HepG2 (cell line): ENCODE measurements around the gene CDC40. TPM values are rescaled to one million over a fixed set of nuclear protein-coding genes. Genes with fewer than 3 reads are reported as not detected.
"Not testable (repeated sequence)": the region's sequence is repeated elsewhere in the genome, so short reads cannot be mapped to it uniquely, and the experiment has no call there.

Source experiments
- ATAC-seq: fragments of 200-7000 bp; cut with Tn5 transposase; 3 replicates; pipeline ENCODE4 v1.9.1; 2020; ENCODE audit warnings: mild to moderate bottlenecking, moderate library complexity
- BruUV-seq: library from RNA; stranded (reverse); fragments of 400-500 nt; replicated peaks from 2 replicates; lab custom pipeline; 2021; lab: Mats Ljungman, UMichigan
- CTCF ChIA-PET: fragments of 300-600 bp; formaldehyde crosslinking; extraction: SDS; loops from one replicate; lab custom pipeline; 2021; ENCODE audit warnings: low total read pairs, inconsistent platforms, low intra/inter-chr PET ratio; lab: Yijun Ruan, JAX
- POLR2A ChIA-PET: fragments of 350-600 bp; sonication (Branson Sonifier 250); formaldehyde crosslinking; loops from one replicate; lab custom pipeline; 2020; ENCODE audit warnings: antibody characterized with exemption, inconsistent platforms; lab: Yijun Ruan, JAX
- DNase-seq: peaks from one replicate; pipeline ENCODE4 v3.0.0-alpha.2; 2015; ENCODE audit warnings: low spot score
- FAIRE-seq: peaks from 3 replicates; lab custom pipeline; 2011; peaks lifted over from hg19 to GRCh38; lab: Jason Lieb, UNC
- H2AFZ ChIP-seq: one replicate; pipeline ENCODE4 v1.6.1; 2011; ENCODE audit warnings: low read length, inconsistent platforms
- H3K27ac ChIP-seq: fragments of 300-600 bp; 3 replicates; pipeline ENCODE4 v1.8.0; 2011; ENCODE audit warnings: mixed run types, mild to moderate bottlenecking, mixed read lengths, low read length, inconsistent platforms; ENCODE audit not compliant: insufficient read depth; ENCODE audit errors: extremely low read length
- H3K27me3 ChIP-seq, 2 experiments: fragments of 200-600 bp in 1 of 2; 2 replicates in 1 of 2; 3 replicates in 1 of 2; pipeline versions ENCODE4 v1.6.0 to v1.8.0; 2011; ENCODE audit warnings: low read length in 2 of 2, mild to moderate bottlenecking in 2 of 2, moderate library complexity in 2 of 2, inconsistent platforms in 1 of 2; ENCODE audit not compliant: insufficient read depth in 2 of 2, control insufficient read depth in 1 of 2
- H3K36me3 ChIP-seq, 2 experiments: fragments of 200-600 bp in 1 of 2; replicated peaks in 1 of 2; 2 replicates in 1 of 2; 3 replicates in 1 of 2; pipeline versions ENCODE4 v1.5.1 to v1.8.0; 2011; ENCODE audit warnings: low read length in 2 of 2, inconsistent platforms in 1 of 2; ENCODE audit not compliant: insufficient read depth in 2 of 2, control insufficient read depth in 1 of 2
- H3K4me1 ChIP-seq: 2 replicates; pipeline ENCODE4 v1.5.1; 2012; ENCODE audit warnings: low read length, inconsistent platforms; ENCODE audit not compliant: insufficient read depth
- H3K4me2 ChIP-seq: 2 replicates; pipeline ENCODE4 v1.6.0; 2011; ENCODE audit warnings: low read depth, low read length, inconsistent platforms
- H3K4me3 ChIP-seq, 3 experiments: fragments of 200-600 bp in 1 of 3; sonication (generic), shearing (Covaris generic) in 1 of 3; replicated peaks in 1 of 3; 2 replicates each; pipeline ENCODE4 v1.5.1; 2011 to 2016; ENCODE audit warnings: low read length in 3 of 3, inconsistent platforms in 2 of 3, low read depth in 2 of 3, mild to moderate bottlenecking in 2 of 3, control low read depth in 1 of 3, mixed read lengths in 1 of 3; ENCODE audit not compliant: insufficient read depth in 1 of 3
- H3K79me2 ChIP-seq: one replicate; pipeline ENCODE4 v1.6.1; 2011; ENCODE audit warnings: low read length, inconsistent platforms; ENCODE audit not compliant: insufficient read depth
- H3K9ac ChIP-seq: 2 replicates; pipeline ENCODE4 v1.6.0; 2011; ENCODE audit warnings: mild to moderate bottlenecking, low read depth, low read length, inconsistent platforms; ENCODE audit not compliant: insufficient read depth
- H3K9me3 ChIP-seq: 2 replicates; pipeline ENCODE4 v1.5.1; 2012; ENCODE audit warnings: mild to moderate bottlenecking, low read length
- H4K20me1 ChIP-seq: 2 replicates; pipeline ENCODE4 v1.6.0; 2011; ENCODE audit warnings: inconsistent platforms, mild to moderate bottlenecking, low read length, moderate library complexity; ENCODE audit not compliant: insufficient read depth
- WGBS: methylation state at CpG from one replicate; pipeline ENCODE4 v1.1.6; 2017; ENCODE audit warnings: low lambda C conversion rate; 5-methylcytosine and 5-hydroxymethylcytosine counted together
- in situ Hi-C: cut with HindIII; loops from 2 replicates; pipeline ENCODE4 v1.10.0; 2017; ENCODE audit warnings: low pct_unique_long_range_greater_than_20kb; ENCODE audit not compliant: extremely low pct_ligation_motif_present
- intact Hi-C: fragments of 100-400 bp; cut with micrococcal nuclease; formaldehyde crosslinking; loops from one replicate; pipeline ENCODE4 v1.10.0; 2022; ENCODE audit not compliant: unreplicated experiment
- polyA plus RNA-seq, 8 experiments: library from polyadenylated mRNA; depleted of rRNA in 3 of 8; stranded (reverse) in 7 of 8; unstranded in 1 of 8; fragments of >200 nt; fragmentation: Illumina TruSeq in 4 of 8; extraction: Trizol in 4 of 8; gene quantifications; 2 replicates each; pipeline versions ENCODE4 v1.2.1 to v1.2.3, GENCODE V29; 2011 to 2016; ENCODE audit warnings: low read depth in 4 of 8, missing spikeins in 1 of 8, mixed read lengths in 1 of 8; ENCODE audit not compliant: insufficient read depth in 1 of 8
- total RNA-seq, 5 experiments: library from RNA; depleted of rRNA; stranded (reverse); fragments of >200 nt; fragmentation: Illumina TruSeq; extraction: Trizol; gene quantifications; 2 replicates each; pipeline ENCODE4 v1.2.3, GENCODE V29; 2016; ENCODE audit warnings: low read depth in 1 of 5
- TF ChIP-seq, protein P1 (sequence below): sonication (generic); formaldehyde crosslinking; IDR thresholded peaks from 2 replicates; pipeline ENCODE4 v1.4.0; 2020; ENCODE audit warnings: missing genetic modification reagents, low read depth, mild to moderate bottlenecking, borderline replicate concordance

Gene CDC40
- total and polyA plus RNA-seq, 2 of the 13 experiments (the other 11 are each of a cell fraction or from before 2014, with no cell fraction given), result 11.4 to 21.5 TPM

DNA sequence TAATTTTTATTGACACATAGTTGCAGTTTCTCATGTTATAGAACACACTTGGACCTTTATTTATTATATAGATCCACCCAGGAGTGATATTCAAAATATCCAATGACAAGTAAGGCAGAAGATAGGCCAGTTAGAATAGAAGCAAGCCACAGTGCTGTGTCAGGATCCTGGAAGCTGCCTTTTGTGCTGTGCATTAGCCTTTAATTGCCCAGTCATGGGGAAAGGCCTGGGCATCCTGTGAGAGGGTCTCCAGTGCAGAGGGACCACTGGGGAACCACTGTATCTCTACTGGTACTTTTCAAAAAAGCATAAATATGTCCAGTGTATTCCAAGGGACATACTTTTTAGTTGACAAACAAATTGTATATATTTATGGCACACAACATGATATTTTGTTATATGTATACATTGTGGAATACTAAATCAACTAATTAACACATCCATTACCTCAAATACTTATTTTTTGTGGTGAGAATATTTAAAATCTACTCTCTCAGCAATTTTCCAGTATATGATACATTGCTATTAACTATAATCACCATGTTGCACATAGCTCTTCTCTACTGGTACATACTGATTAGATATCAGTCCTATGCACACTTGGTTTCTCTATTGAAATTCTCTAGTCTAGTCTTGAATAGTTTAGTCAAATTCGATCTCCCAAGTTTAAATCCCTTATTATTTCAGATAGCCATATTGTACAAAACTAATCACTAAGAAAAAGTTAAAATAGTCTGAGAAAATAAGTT, 59.5 kb downstream of the CDC40 start:
- H3K9ac ChIP-seq, result no peak overlapping the region
- ATAC-seq (no peak), FAIRE-seq (no peak), DNase-seq (no peak)
- CTCF ChIA-PET, result no interaction called here
- no peak overlapping the region for H2AFZ ChIP-seq
- no peaks in the 10 kb centered on the region for H4K20me1 ChIP-seq
- no peak overlapping the region for H3K4me3 ChIP-seq
- no peaks in the 10 kb centered on the region for H3K36me3 ChIP-seq
- TF ChIP-seq, protein P1, sequence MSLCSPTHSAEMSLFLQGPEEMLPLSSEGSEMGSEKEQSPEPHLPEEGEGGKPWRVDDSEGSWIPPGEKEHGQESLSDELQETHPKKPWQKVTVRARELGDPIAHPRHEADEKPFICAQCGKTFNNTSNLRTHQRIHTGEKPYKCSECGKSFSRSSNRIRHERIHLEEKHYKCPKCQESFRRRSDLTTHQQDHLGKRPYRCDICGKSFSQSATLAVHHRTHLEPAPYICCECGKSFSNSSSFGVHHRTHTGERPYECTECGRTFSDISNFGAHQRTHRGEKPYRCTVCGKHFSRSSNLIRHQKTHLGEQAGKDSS (CRISPR knock-in tag), result no peak
- H3K79me2 ChIP-seq, result no peaks in the 10 kb centered on the region
- WGBS, result 41% methylated on average over 1 of the region's 1 CpG
- H3K4me1 ChIP-seq, result no peaks in the 10 kb centered on the region
- no TSS peak for BruUV-seq
- intact Hi-C loops, result no loop called here
- no peaks in the 10 kb centered on the region for H3K27me3 ChIP-seq
- H3K27ac ChIP-seq, result no peak overlapping the region
- no peaks in the 10 kb centered on the region for H3K9me3 ChIP-seq
- POLR2A ChIA-PET, result no interaction called here
- H3K4me2 ChIP-seq, result no peak overlapping the region
- in situ Hi-C loops, result no loop called here

DNA sequence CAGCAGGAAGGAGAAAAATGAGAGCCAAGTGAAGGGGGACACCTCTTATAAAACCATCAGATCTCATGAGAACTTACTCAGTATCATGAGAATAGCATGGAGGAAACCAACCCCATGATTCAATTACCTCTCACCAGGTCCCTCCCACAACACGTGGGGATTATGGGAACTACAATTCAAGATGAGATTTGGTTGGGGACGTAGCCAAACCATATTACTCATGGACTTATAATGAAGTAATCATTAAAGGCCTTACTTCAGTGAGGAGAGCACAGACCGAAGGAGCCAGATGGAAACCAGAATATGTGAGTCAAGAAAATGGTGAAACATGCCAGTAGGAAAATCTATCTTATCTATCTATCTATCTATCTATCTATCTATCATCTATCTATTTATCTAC, 64.4 kb downstream of the CDC40 start:
- ATAC-seq, intact Hi-C loops, BruUV-seq, H3K9ac ChIP-seq, H3K27ac ChIP-seq, H3K27me3 ChIP-seq, FAIRE-seq, H3K4me3 ChIP-seq, POLR2A ChIA-PET, in situ Hi-C loops, H2AFZ ChIP-seq, DNase-seq, H3K9me3 ChIP-seq, H3K79me2 ChIP-seq, CTCF ChIA-PET, H3K4me2 ChIP-seq, H3K36me3 ChIP-seq, H4K20me1 ChIP-seq: not testable (repeated sequence)
- peaks cover 11% of the 10 kb centered on the region for H3K4me1 ChIP-seq
- 77% methylated on average over 3 of the region's 3 CpGs for WGBS
